ENCODE measurements around the gene FUT8.

FUT8 gene

GRCh38 chr14:65787461-65787860 is 374.9 kb downstream of the FUT8 start:
- no peak for DNase-seq

DNA sequence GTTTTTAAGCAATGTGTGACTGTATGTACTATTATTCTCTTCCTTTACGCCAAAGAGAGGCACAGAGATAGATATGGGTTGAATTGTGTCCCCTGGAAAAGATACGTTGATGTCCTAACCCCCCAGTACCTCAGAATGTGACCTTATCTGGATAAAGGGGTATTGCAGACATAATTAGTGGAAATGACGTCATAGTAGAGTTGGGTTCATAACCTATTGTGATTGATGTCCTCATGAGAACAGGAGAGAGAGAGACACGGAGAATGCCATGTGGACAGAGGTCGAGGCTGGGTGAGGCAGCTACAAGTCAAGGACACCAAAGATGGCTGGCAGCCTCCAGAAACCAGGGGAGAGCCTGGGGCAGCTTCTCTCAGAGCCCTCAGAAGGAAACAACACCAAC is 376.3 kb downstream of the FUT8 start:
- DNase-seq: no peak

- DNase-seq: no peak
These were observed 376.8 kb downstream of the FUT8 start for GRCh38 chr14:65789363-65789762.

DNA sequence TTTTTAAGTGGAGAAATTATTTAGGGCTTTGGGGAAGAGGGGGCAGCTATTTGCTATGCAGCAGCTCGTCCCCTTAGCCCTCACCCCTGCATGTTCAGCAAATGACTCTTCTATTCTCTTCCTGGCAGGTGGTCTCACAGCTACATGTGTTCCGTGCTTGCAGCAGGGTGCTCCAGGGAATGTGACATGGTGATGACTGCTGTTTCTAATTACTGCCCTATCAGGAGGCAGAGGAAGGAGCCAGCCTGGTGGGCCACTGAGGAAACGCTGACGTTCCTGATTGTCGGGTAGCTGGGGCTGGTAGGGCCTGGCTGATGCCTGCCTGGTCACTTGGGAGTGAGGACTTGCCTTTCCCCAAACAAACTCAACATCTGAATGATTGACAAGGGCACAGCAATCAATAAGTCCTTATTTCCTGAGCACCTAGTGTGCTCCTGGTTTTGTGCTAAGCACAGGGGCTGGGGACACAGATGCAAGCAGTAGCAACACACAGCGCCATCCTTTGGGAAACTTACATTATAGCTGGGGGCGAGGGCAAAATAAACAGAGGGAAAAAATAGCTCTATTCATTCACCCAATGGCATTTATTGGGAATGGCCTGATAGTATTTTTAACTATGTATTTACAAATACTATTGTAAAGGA is 377.8 kb downstream of the FUT8 start:
- DNase-seq: no peak

DNA sequence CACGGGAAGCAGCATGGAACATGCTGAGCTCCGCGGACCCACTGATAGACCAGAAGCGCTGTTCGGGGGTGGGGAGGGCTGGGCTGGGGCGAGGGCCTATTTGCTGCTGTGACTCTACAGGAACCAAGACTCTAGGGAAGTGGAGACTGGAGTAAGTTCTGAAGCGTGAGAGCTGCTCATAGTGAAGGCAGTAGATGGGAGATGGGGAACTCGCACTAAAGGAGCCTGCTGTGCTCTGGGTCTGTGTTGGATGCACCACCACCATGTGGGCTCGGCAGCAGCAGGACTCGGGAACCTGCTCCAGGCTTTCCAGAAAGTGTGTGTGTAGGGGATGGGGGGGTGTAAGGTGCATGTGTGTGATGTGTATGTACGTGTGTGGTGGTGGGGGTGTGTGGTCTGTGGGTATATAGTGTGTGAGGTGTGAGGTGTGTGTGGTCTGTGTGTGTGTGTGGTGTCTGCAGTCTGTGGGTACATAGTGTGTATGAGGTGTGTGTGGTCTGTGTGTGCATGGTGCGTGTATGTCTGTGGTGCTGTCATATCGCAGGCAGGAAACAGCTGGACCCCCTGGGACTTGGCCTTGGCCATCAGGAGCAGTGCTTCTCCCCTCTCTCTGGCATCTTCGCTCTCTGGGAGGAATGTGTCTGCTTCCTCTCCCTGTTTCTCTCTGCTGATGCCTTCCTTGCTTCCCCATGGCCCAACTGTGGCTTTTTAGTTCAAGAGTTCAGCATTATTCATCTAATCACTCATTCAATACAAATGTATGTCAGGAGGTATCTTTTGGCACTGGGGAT is 378.9 kb downstream of the FUT8 start:
- no peak for DNase-seq

- DNase-seq: no peak
These were observed 379.8 kb downstream of the FUT8 start for GRCh38 chr14:65792208-65792905.
